Calu3 (cell line): Measurements from ENCODE around the gene CKAP5. TPM values are rescaled to one million over a fixed set of nuclear protein-coding genes. Genes with fewer than 3 reads are reported as not detected.

Experiments used
- BruUV-seq: library from RNA; stranded (reverse); fragments of 400-500 nt; replicated peaks from 2 replicates; lab custom pipeline; 2021; lab: Mats Ljungman, UMichigan
- CTCF ChIA-PET: fragments of 300-600 bp; sonication (Branson Sonifier 250); formaldehyde crosslinking; loops from one replicate; lab custom pipeline; 2022; ENCODE audit warnings: antibody characterized with exemption; lab: Charles Lee
- DNase-seq: peaks from one replicate; pipeline ENCODE4 v3.0.0; 2022
- H3K27ac Mint-ChIP-seq: one replicate; pipeline ENCODE4 v1.8.0; 2022; ENCODE audit warnings: mixed read lengths; ENCODE audit not compliant: unreplicated experiment
- H3K27me3 Mint-ChIP-seq: one replicate; pipeline ENCODE4 v1.8.0; 2022; ENCODE audit warnings: mixed read lengths; ENCODE audit not compliant: unreplicated experiment
- H3K36me3 Mint-ChIP-seq: one replicate; pipeline ENCODE4 v1.8.0; 2022; ENCODE audit warnings: mild to moderate bottlenecking, moderate library complexity, mixed read lengths; ENCODE audit not compliant: insufficient read depth, unreplicated experiment
- H3K4me1 Mint-ChIP-seq: one replicate; pipeline ENCODE4 v1.8.0; 2022; ENCODE audit warnings: mild to moderate bottlenecking, low read depth, mixed read lengths; ENCODE audit not compliant: unreplicated experiment
- H3K4me3 Mint-ChIP-seq: one replicate; pipeline ENCODE4 v1.8.0; 2022; ENCODE audit warnings: mild to moderate bottlenecking, low read depth, moderate library complexity, mixed read lengths; ENCODE audit not compliant: unreplicated experiment
- H3K9me3 Mint-ChIP-seq: one replicate; pipeline ENCODE4 v1.8.0; 2022; ENCODE audit warnings: low read depth, mixed read lengths; ENCODE audit not compliant: unreplicated experiment
- intact Hi-C: fragments of 100-400 bp; cut with micrococcal nuclease; formaldehyde crosslinking; loops from one replicate; pipeline ENCODE4 v1.10.0; 2022; ENCODE audit not compliant: unreplicated experiment
- total RNA-seq: library from RNA; stranded (reverse); gene quantifications from 2 replicates; pipeline ENCODE4 v1.2.3, GENCODE V29; 2022
- TF ChIP-seq, protein P1 (sequence below): fragments of 200-600 bp; IDR thresholded peaks from one replicate; pipeline ENCODE4 v1.8.0; 2022; ENCODE audit warnings: antibody characterized with exemption; ENCODE audit not compliant: unreplicated experiment

CKAP5 gene
- total RNA-seq, 1 experiment from 2014 or later: 140 TPM

DNA sequence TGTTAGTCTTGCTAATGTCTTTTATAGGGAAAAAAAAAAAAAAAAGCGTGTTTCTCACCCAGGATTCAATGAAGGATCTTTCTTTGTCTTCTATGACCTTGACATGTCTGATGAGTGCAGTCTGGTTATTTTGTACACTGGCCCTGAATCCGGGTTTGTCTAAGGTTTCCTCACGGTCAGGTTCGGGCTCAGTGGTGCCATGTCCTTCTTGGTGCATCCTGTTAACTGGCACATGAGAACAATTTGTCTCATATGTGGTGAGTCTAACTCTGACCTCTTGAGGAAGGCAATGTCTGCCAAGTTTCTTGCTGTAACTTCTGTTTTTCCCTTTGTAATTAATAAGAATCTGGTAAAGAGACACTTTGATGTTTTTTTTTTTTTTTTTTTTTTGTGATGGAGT lies 114.5 kb downstream of the CKAP5 start:
- H3K4me3 Mint-ChIP-seq: no peak overlapping the region
- no peaks in the 10 kb centered on the region for H3K9me3 Mint-ChIP-seq
- TF ChIP-seq, protein P1, sequence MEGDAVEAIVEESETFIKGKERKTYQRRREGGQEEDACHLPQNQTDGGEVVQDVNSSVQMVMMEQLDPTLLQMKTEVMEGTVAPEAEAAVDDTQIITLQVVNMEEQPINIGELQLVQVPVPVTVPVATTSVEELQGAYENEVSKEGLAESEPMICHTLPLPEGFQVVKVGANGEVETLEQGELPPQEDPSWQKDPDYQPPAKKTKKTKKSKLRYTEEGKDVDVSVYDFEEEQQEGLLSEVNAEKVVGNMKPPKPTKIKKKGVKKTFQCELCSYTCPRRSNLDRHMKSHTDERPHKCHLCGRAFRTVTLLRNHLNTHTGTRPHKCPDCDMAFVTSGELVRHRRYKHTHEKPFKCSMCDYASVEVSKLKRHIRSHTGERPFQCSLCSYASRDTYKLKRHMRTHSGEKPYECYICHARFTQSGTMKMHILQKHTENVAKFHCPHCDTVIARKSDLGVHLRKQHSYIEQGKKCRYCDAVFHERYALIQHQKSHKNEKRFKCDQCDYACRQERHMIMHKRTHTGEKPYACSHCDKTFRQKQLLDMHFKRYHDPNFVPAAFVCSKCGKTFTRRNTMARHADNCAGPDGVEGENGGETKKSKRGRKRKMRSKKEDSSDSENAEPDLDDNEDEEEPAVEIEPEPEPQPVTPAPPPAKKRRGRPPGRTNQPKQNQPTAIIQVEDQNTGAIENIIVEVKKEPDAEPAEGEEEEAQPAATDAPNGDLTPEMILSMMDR: no peak
- H3K27ac Mint-ChIP-seq: no peak overlapping the region
- no peak for DNase-seq
- no peaks in the 10 kb centered on the region for H3K36me3 Mint-ChIP-seq
- H3K4me1 Mint-ChIP-seq: no peaks in the 10 kb centered on the region
- no peaks in the 10 kb centered on the region for H3K27me3 Mint-ChIP-seq
- CTCF ChIA-PET: no interaction called here
- intact Hi-C loops: no loop called here
- no TSS peak for BruUV-seq

DNA sequence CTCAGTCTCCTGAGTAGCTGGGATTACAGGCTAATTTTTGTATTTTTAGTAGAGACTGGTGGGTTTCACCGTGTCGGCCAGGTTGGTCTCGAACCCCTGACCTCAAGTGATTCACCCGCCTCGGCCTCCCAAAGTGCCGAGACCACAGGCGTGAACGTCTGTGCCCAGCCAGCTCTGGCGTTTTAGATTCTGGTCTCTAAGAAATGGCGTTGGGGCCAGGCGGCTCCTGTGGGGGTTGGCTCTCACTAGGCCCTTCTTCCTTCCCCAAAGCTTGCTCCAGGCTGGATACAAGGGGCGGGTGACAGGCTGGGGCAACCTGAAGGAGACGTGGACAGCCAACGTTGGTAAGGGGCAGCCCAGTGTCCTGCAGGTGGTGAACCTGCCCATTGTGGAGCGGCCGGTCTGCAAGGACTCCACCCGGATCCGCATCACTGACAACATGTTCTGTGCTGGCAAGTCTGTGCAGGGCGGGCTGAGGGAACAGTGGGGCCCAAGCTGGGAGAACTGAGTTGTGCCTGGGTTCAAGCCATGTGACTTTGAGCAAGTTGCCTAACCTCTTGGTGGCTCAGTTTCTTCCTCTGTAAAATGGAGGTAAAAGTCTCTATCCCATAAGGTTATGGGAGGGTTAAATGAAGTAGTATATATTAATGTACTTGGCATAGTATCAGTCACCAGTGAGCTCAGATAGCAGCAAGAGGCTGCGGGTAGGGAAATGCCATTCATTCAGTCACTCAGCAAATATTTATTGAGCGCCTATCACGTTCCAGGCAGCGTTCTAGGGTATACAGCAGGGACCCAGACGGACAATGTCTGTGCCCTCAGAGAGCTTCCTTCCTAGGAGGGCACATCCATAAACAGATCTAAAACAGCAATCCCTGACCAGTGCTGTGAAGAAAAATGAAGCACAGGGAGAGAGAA lies 116.7 kb downstream of the CKAP5 start:
- no peak for DNase-seq
- BruUV-seq: no TSS peak
- H3K4me3 Mint-ChIP-seq: no peak overlapping the region
- intact Hi-C loops: no loop called here
- CTCF ChIA-PET: interaction anchor here (0.5 kb wide), 1 partner anchor 27 kb away, joined by 4 read pairs; no protein-coding TSS in a partner anchor
- no peaks in the 10 kb centered on the region for H3K36me3 Mint-ChIP-seq
- no peaks in the 10 kb centered on the region for H3K9me3 Mint-ChIP-seq
- H3K27me3 Mint-ChIP-seq: no peaks in the 10 kb centered on the region
- H3K27ac Mint-ChIP-seq: no peak overlapping the region
- no peaks in the 10 kb centered on the region for H3K4me1 Mint-ChIP-seq
- TF ChIP-seq, protein P1: no peak

DNA sequence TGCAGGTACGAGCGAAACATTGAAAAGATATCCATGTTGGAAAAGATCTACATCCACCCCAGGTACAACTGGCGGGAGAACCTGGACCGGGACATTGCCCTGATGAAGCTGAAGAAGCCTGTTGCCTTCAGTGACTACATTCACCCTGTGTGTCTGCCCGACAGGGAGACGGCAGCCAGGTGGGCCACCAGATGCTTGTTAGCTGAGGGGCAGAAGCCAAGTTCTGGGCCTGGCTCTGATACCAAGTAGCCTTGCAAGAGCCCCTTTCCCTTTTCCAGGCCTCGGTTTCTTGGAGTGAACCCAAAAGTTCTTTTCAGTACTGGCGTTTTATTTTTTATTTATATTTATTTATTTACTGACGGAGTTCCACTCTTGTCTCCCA lies 117.4 kb downstream of the CKAP5 start:
- Mint-ChIP-seq H3K4me1 (no peaks in the 10 kb centered on the region), H3K36me3 (no peaks in the 10 kb centered on the region), H3K27me3 (no peaks in the 10 kb centered on the region), H3K9me3 (no peaks in the 10 kb centered on the region), H3K4me3 (no peak overlapping the region), H3K27ac (no peak overlapping the region)
- DNase-seq: no peak
- no TSS peak for BruUV-seq
- CTCF ChIA-PET: interaction anchor here (0.5 kb wide), 1 partner anchor 28 kb away, joined by 4 read pairs; no protein-coding TSS in a partner anchor
- intact Hi-C loops: no loop called here
- TF ChIP-seq, protein P1: no peak

DNA sequence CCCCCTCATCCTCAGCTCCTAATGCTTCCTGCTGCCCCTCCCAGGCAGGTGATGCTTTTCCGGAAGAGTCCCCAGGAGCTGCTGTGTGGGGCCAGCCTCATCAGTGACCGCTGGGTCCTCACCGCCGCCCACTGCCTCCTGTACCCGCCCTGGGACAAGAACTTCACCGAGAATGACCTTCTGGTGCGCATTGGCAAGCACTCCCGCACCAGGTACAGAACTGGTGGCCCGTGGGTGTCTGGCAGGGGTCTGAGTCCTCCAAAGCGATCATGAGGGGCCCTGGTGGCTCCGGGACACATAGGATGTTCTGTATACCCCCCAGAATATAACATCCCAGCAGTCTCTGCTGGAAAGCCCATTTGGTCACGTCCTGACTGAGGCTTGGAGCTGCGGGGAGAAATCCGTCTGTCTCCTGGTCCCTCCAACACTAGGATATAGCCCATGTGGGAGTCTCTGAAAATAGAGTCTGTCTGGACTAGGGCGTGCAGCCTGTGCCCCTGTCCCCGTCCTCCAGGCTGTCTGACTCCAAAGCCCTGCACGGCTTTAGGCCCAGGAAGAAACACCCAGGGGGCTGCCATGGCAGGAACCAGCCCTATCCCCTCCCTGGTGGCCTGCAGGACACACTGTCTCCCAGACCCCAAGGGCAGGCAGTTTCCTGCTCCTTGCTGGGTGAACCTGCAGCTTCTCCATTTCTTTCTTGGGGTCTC lies 118.0 kb downstream of the CKAP5 start:
- CTCF ChIA-PET: interaction anchor here (0.5 kb wide), 1 partner anchor 29 kb away, joined by 4 read pairs; no protein-coding TSS in a partner anchor
- BruUV-seq: no TSS peak

More for the DNA sequence above, 118.0 kb downstream of the CKAP5 start:
- TF ChIP-seq, protein P1: no peak
- H3K27ac Mint-ChIP-seq: no peak overlapping the region
- no peaks in the 10 kb centered on the region for H3K9me3 Mint-ChIP-seq
- DNase-seq: no peak
- H3K27me3 Mint-ChIP-seq: no peaks in the 10 kb centered on the region
- no peaks in the 10 kb centered on the region for H3K4me1 Mint-ChIP-seq
- H3K4me3 Mint-ChIP-seq: no peak overlapping the region
- no peaks in the 10 kb centered on the region for H3K36me3 Mint-ChIP-seq
- intact Hi-C loops: no loop called here
